Adrenal gland (tissue), 5 donors: ENCODE measurements around the gene BNIP2.

Experiments
- CTCF ChIP-seq, 6 experiments: fragments of 450-650 bp in 4 of 6; fragments of 200-600 bp in 2 of 6; sonication (generic) in 1 of 6; IDR thresholded peaks; 1 replicate in 5 of 6; 2 replicates in 1 of 6; pipeline versions ENCODE4 v1.5.1 to v1.8.0; 2016 to 2021; ENCODE audit warnings: antibody characterized with exemption in 6 of 6, mild to moderate bottlenecking in 2 of 6, moderate library complexity in 1 of 6
- POLR2A ChIP-seq, 2 donors: fragments of 450-650 bp; IDR thresholded peaks; one replicate each; pipeline ENCODE4 v1.6.1; 2017; ENCODE audit warnings: antibody characterized with exemption in 2 of 2, mild to moderate bottlenecking in 2 of 2, moderate library complexity in 1 of 2
- donor health status: DM: no; HTN: no; CAD: no.

GRCh38 chr15:59713177-59713576, 24.1 kb upstream of the BNIP2 start:
- no peak for TF ChIP-seq CTCF (IDR thresholded peaks at IDR 0.05)
- no peak for TF ChIP-seq POLR2A (IDR thresholded peaks at IDR 0.05)
